Measurements from ENCODE around the gene HIPK2.

HIPK2 gene

DNA sequence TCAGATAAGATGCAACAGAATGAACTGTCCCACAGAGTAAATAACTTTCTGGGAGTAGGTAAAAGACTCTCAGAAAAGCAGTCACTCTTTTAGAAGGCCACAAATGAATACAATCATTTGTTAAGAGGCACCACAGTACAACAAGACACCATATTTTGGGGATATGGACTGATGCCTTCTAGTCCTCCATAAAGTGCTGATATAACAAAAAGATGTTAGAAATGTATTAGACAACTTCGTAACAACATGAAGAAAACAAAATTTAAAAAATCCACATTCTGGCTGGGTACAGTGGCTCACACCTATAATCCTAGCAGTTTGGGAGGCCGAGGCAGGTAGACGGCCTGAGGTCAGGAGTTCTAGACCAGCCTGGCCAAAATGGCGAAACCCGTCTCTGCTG is 111.3 kb downstream of the HIPK2 start:
- H3K36me3 ChIP-seq (ENCODE audit: insufficient read depth, low read length): no peaks in the 10 kb centered on the region
- no peak overlapping the region for H3K4me2 ChIP-seq (ENCODE audit: low read length)
- H3K9me3 ChIP-seq (ENCODE audit: low read length): no peaks in the 10 kb centered on the region
- H3F3A ChIP-seq (ENCODE audit: insufficient read depth, low read length): no peaks in the 10 kb centered on the region
- H3K9ac ChIP-seq (ENCODE audit: low read length): no peak overlapping the region
- no peaks in the 10 kb centered on the region for H3K9me2 ChIP-seq (ENCODE audit: low read depth, low read length)
- H3K4me1 ChIP-seq (ENCODE audit: insufficient read depth, low read length, severe bottlenecking): no peaks in the 10 kb centered on the region
- TF ChIP-seq EZH2 (IDR thresholded peaks at IDR 0.05; ENCODE audit: borderline replicate concordance, low read length): no peak
- TF ChIP-seq CTCF (IDR thresholded peaks at IDR 0.05; ENCODE audit: low read length): no peak
- no peaks in the 10 kb centered on the region for H4K20me1 ChIP-seq (ENCODE audit: insufficient read depth, low read length)
- H2AFZ ChIP-seq (ENCODE audit: low read length): no peak overlapping the region
- H3K79me2 ChIP-seq (ENCODE audit: insufficient read depth, low read length): no peaks in the 10 kb centered on the region
- H3K4me3 ChIP-seq (ENCODE audit: low read depth, low read length, poor library complexity, severe bottlenecking): no peak overlapping the region
- no peaks in the 10 kb centered on the region for H3K27me3 ChIP-seq (ENCODE audit: insufficient read depth, low read length)
- no peak overlapping the region for H3K27ac ChIP-seq (ENCODE audit: low read depth, low read length, poor library complexity, severe bottlenecking)

DNA sequence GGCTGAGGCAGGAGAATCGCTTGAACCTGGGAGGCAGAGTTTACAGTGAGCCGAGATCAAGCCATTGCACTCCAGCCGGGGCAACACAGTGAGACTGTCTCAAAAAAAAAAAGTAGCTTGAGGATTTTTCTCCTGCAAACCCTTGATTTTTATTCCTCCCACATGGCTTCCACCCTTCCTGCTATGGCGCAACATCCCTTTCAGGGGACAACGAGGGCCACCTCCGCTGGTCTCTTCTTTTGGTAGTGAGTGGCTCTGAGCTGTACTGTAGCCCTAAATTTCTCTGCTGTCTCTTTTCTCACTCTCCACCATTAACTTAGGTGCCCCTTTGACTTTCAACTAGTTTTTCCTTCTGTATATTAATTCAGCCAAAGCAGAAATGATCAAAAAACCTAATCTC is 113.4 kb downstream of the HIPK2 start:
- H3K27me3 ChIP-seq (ENCODE audit: insufficient read depth, low read length): no peaks in the 10 kb centered on the region
- H3K4me2 ChIP-seq (ENCODE audit: low read length): no peak overlapping the region
- H3K27ac ChIP-seq (ENCODE audit: low read depth, low read length, poor library complexity, severe bottlenecking): no peak overlapping the region
- H3F3A ChIP-seq (ENCODE audit: insufficient read depth, low read length): no peaks in the 10 kb centered on the region
- no peaks in the 10 kb centered on the region for H3K9me3 ChIP-seq (ENCODE audit: low read length)
- no peak overlapping the region for H3K9ac ChIP-seq (ENCODE audit: low read length)
- H3K36me3 ChIP-seq (ENCODE audit: insufficient read depth, low read length): no peaks in the 10 kb centered on the region
- H3K4me1 ChIP-seq (ENCODE audit: insufficient read depth, low read length, severe bottlenecking): no peaks in the 10 kb centered on the region
- no peak for TF ChIP-seq EZH2 (IDR thresholded peaks at IDR 0.05; ENCODE audit: borderline replicate concordance, low read length)
- TF ChIP-seq CTCF (IDR thresholded peaks at IDR 0.05; ENCODE audit: low read length): no peak
- H3K79me2 ChIP-seq (ENCODE audit: insufficient read depth, low read length): no peaks in the 10 kb centered on the region
- H4K20me1 ChIP-seq (ENCODE audit: insufficient read depth, low read length): no peaks in the 10 kb centered on the region
- H3K9me2 ChIP-seq (ENCODE audit: low read depth, low read length): no peaks in the 10 kb centered on the region
- no peak overlapping the region for H2AFZ ChIP-seq (ENCODE audit: low read length)
- no peak overlapping the region for H3K4me3 ChIP-seq (ENCODE audit: low read depth, low read length, poor library complexity, severe bottlenecking)

- H2AFZ ChIP-seq (ENCODE audit: low read length): no peak overlapping the region
- no peak overlapping the region for H3K4me3 ChIP-seq (ENCODE audit: low read depth, low read length, poor library complexity, severe bottlenecking)
- H3K27ac ChIP-seq (ENCODE audit: low read depth, low read length, poor library complexity, severe bottlenecking): no peak overlapping the region
- no peaks in the 10 kb centered on the region for H3K4me1 ChIP-seq (ENCODE audit: insufficient read depth, low read length, severe bottlenecking)
- H3K9me2 ChIP-seq (ENCODE audit: low read depth, low read length): no peaks in the 10 kb centered on the region
- H3K9ac ChIP-seq (ENCODE audit: low read length): no peak overlapping the region
- H3K36me3 ChIP-seq (ENCODE audit: insufficient read depth, low read length): no peaks in the 10 kb centered on the region
- no peaks in the 10 kb centered on the region for H3K79me2 ChIP-seq (ENCODE audit: insufficient read depth, low read length)
- H4K20me1 ChIP-seq (ENCODE audit: insufficient read depth, low read length): no peaks in the 10 kb centered on the region
- no peaks in the 10 kb centered on the region for H3K27me3 ChIP-seq (ENCODE audit: insufficient read depth, low read length)
- no peaks in the 10 kb centered on the region for H3K9me3 ChIP-seq (ENCODE audit: low read length)
- H3K4me2 ChIP-seq (ENCODE audit: low read length): no peak overlapping the region
- H3F3A ChIP-seq (ENCODE audit: insufficient read depth, low read length): no peaks in the 10 kb centered on the region
- no peak for TF ChIP-seq CTCF (IDR thresholded peaks at IDR 0.05; ENCODE audit: low read length)
- no peak for TF ChIP-seq EZH2 (IDR thresholded peaks at IDR 0.05; ENCODE audit: borderline replicate concordance, low read length)
These were observed 114.1 kb downstream of the HIPK2 start for GRCh38 chr7:139663608-139664177.

Measured in OCI-LY1 (cell line).